HK-2 (cell line): ENCODE data around the gene LBHD2.
A peak's percentile ranks its signal among the peaks of the same experiment; 100 is the strongest.

Experiments
- DNase-seq: peaks from one replicate; pipeline ENCODE4 v3.0.0-alpha.2; 2018; ENCODE audit not compliant: unreplicated experiment

The LBHD2 gene

GRCh38 chr14:103130017-103130764 lies 46.2 kb downstream of the LBHD2 start:
- DNase-seq, result no peak

- DNase-seq, result no peak
These were observed 47.0 kb downstream of the LBHD2 start for GRCh38 chr14:103130965-103131364.

- DNase-seq, result no peak
These were observed 47.6 kb downstream of the LBHD2 start for GRCh38 chr14:103131580-103131979.

GRCh38 chr14:103132381-103133209 lies 48.6 kb downstream of the LBHD2 start:
- DNase-seq, result no peak

- DNase-seq, result no peak
These were observed 49.5 kb downstream of the LBHD2 start for GRCh38 chr14:103133210-103134140.

GRCh38 chr14:103134405-103134804 lies 50.4 kb downstream of the LBHD2 start:
- DNase-seq, result no peak

GRCh38 chr14:103134919-103135318 lies 50.9 kb downstream of the LBHD2 start:
- DNase-seq, result no peak

GRCh38 chr14:103135333-103136260 lies 51.6 kb downstream of the LBHD2 start:
- no peak for DNase-seq

GRCh38 chr14:103136388-103137271 lies 52.6 kb downstream of the LBHD2 start:
- peak; percentile 89 for DNase-seq

- no peak for DNase-seq
These were observed 53.8 kb downstream of the LBHD2 start for GRCh38 chr14:103137689-103138300.

- DNase-seq, result no peak
These were observed 54.5 kb downstream of the LBHD2 start for GRCh38 chr14:103138301-103139131.

- no peak for DNase-seq
These were observed 55.4 kb downstream of the LBHD2 start for GRCh38 chr14:103139132-103140025.
